Erythroblast (primary cell): Measurements from ENCODE around the gene MTHFR.

ENCODE experiments used
- GATA1 ChIP-seq: IDR thresholded peaks from 2 replicates; pipeline ENCODE4 v1.6.1; 2011; ENCODE audit warnings: low read depth, mild to moderate bottlenecking, control low read depth, low read length, moderate library complexity
- POLR2A ChIP-seq: IDR thresholded peaks from 2 replicates; pipeline ENCODE4 v1.6.1; 2011; ENCODE audit warnings: mild to moderate bottlenecking, low read length

GRCh38 chr1:11764519-11764918 lies 41.2 kb downstream of the MTHFR start:
- TF ChIP-seq POLR2A (no peak), GATA1 (no peak)
